Measurements from ENCODE around the gene BBS9. TPM values are rescaled to one million over a fixed set of nuclear protein-coding genes. Genes with fewer than 3 reads are reported as not detected.

BBS9 gene
- 17.6 and 20.9 TPM in 2 replicates for total RNA-seq

DNA sequence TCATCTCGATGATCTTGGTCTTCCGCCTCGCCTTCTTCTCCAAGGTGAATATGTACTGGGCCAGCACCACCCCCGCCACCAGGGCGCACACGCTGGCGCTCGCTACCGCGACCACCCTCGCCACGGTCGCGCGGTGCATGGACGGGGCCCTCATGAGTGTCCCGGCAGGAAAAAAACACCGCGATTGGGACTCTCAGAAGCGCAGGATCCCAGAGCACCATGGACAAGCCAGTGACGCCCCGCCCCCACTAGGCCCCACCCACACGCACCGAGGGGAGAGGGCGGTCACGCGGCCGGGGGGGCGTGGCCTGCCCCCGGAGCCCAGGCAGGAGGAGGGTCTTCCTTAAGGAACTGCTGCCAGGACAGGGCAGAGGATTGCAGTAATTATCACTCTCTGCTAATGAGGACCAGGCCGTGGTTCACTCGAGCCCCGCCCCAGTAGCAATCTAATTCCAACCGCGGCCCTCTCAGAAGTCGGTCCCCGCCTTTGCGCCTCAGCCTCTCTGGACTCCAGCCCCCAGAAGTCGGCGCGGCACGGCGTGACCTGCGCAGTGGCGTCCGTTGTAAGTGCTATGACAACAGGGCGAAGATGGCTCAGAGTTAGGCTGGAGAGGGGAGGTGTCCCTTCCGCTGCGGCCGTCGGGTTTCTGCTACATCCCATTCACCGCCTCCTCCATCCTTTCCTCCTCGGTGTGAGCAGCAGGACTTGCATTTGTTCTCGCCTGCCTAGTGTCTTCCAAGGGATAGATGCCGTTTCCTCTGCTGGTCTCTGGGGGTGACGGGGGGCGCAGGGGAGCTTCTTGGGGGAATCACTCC, at the start of gene BBS9:
TSS of gene BBS9 (plus strand) at position 575 of the 816 bp plus-strand sequence. CDS start 16,689 bp downstream, outside the sequence.

GRCh38 chr7:33109005-33109757, 20.2 kb upstream of the BBS9 start, which contains the start of gene RP9:
Gene RP9, minus strand, starts transcription at chr7:33109404. Its CDS starts 32 bp downstream, at chr7:33109372.

Other genes starting within 250 kb of the BBS9 start
- 39.5 and 56.4 TPM in 2 replicates for gene KBTBD2, start 237.8 kb upstream of the BBS9 start, total RNA-seq
- gene FKBP9, start 172.1 kb upstream of the BBS9 start, total RNA-seq: 215 and 335 TPM in 2 replicates
- 21.6 and 30.2 TPM in 2 replicates for gene NT5C3A, start 66.8 kb upstream of the BBS9 start, total RNA-seq
- gene RP9, start 20.2 kb upstream of the BBS9 start, total RNA-seq: 12.7 and 24.5 TPM in 2 replicates